Panc1 (cell line): ENCODE measurements around the gene CLTC. TPM values are rescaled to one million over a fixed set of nuclear protein-coding genes. Genes with fewer than 3 reads are reported as not detected.

Experiments used
- ATAC-seq: fragments of 200-7000 bp; cut with Tn5 transposase; 2 replicates; pipeline ENCODE4 v1.9.1; 2020; ENCODE audit warnings: mild to moderate bottlenecking, moderate library complexity
- BruUV-seq: library from RNA; stranded (reverse); fragments of 400-500 nt; replicated peaks from 2 replicates; lab custom pipeline; 2021; lab: Mats Ljungman, UMichigan
- CTCF ChIA-PET: fragments of 300-600 bp; sonication (Branson Sonifier 250); formaldehyde crosslinking; loops from one replicate; lab custom pipeline; 2022; ENCODE audit warnings: antibody characterized with exemption; lab: Charles Lee
- POLR2A ChIA-PET: fragments of 300-600 bp; sonication (Branson Sonifier 250); formaldehyde crosslinking; loops from one replicate; lab custom pipeline; 2022; ENCODE audit warnings: antibody characterized with exemption; lab: Charles Lee
- DNase-seq: peaks from one replicate; pipeline ENCODE4 v3.0.0-alpha.2; 2010; ENCODE audit warnings: low read depth, low spot score
- H3K27ac ChIP-seq: 2 replicates; pipeline ENCODE4 v1.5.1; 2011; ENCODE audit warnings: mild to moderate bottlenecking, low read length, inconsistent platforms
- H3K27me3 ChIP-seq: fragments of 200-500 bp; sonication (Bioruptor generic); 2 replicates; pipeline ENCODE4 v1.6.0; 2014; ENCODE audit warnings: low read length, inconsistent platforms; ENCODE audit not compliant: control insufficient read depth, insufficient read depth
- H3K36me3 ChIP-seq: fragments of 200-500 bp; sonication (Bioruptor generic); 2 replicates; pipeline ENCODE4 v1.5.1; 2014; ENCODE audit warnings: inconsistent platforms, mild to moderate bottlenecking, low read length, moderate library complexity; ENCODE audit not compliant: control insufficient read depth, insufficient read depth
- H3K4me1 ChIP-seq: 2 replicates; pipeline ENCODE4 v1.5.1; 2011; ENCODE audit warnings: inconsistent platforms, mild to moderate bottlenecking, low read length, moderate library complexity; ENCODE audit not compliant: control insufficient read depth, insufficient read depth
- H3K4me3 ChIP-seq, 2 experiments: 2 replicates each; pipeline ENCODE4 v1.5.1; 2011 to 2012; ENCODE audit warnings: low read depth in 2 of 2, low read length in 2 of 2, mild to moderate bottlenecking in 2 of 2, inconsistent platforms in 1 of 2, moderate library complexity in 1 of 2
- H3K9me3 ChIP-seq: fragments of 200-500 bp; sonication (Bioruptor generic); 2 replicates; pipeline ENCODE4 v1.5.1; 2014; ENCODE audit warnings: low read depth, mild to moderate bottlenecking, inconsistent platforms, low read length, moderate library complexity; ENCODE audit not compliant: control insufficient read depth, insufficient read depth
- CTCF ChIP-seq: fragments of 450-650 bp; IDR thresholded peaks from 2 replicates; pipeline ENCODE4 v1.5.1; 2017; ENCODE audit warnings: mild to moderate bottlenecking
- POLR2AphosphoS5 ChIP-seq: IDR thresholded peaks from 2 replicates; pipeline ENCODE4 v1.6.1; 2012; ENCODE audit warnings: mild to moderate bottlenecking, low read depth, low read length, moderate library complexity
- REST ChIP-seq, 2 experiments: IDR thresholded peaks; 2 replicates each; pipeline ENCODE4 v1.6.1; 2011 to 2012; ENCODE audit warnings: low read depth in 2 of 2, control low read depth in 1 of 2, low read length in 1 of 2, mild to moderate bottlenecking in 1 of 2, moderate library complexity in 1 of 2; ENCODE audit not compliant: insufficient read depth in 1 of 2
- SIN3A ChIP-seq: IDR thresholded peaks from 2 replicates; pipeline ENCODE4 v1.6.1; 2012; ENCODE audit warnings: low read depth, mild to moderate bottlenecking, low read length, moderate library complexity, borderline replicate concordance; ENCODE audit not compliant: insufficient read depth
- TCF7L2 ChIP-seq: IDR thresholded peaks from 2 replicates; pipeline ENCODE4 v1.6.1; 2011; ENCODE audit warnings: mild to moderate bottlenecking, low read depth, low read length, inconsistent platforms
- in situ Hi-C: cut with HindIII; loops from 2 replicates; pipeline ENCODE4 v1.10.0; 2016; ENCODE audit warnings: low sequenced_read_pairs, low pct_unique_long_range_greater_than_20kb
- intact Hi-C: fragments of 100-400 bp; cut with micrococcal nuclease; formaldehyde crosslinking; loops from one replicate; pipeline ENCODE4 v1.10.0; 2022; ENCODE audit not compliant: unreplicated experiment
- total RNA-seq: library from RNA; stranded (reverse); gene quantifications from one replicate; pipeline ENCODE4 v1.2.1, GENCODE V29; 2021; ENCODE audit not compliant: unreplicated experiment

The CLTC gene
- total RNA-seq, 1 experiment from 2014 or later = 221 TPM

GRCh38 chr17:59638553-59638952, 18.9 kb downstream of the CLTC start:
- H3K4me1 ChIP-seq = peaks cover 18% of the 10 kb centered on the region
- no peaks in the 10 kb centered on the region for H3K9me3 ChIP-seq
- ChIA-PET CTCF (no interaction called here), POLR2A (no interaction called here)
- TF ChIP-seq CTCF (no peak), TCF7L2 (no peak), SIN3A (no peak), POLR2AphosphoS5 (no peak), REST (IDR thresholded peaks at IDR 0.05; ENCODE audit: insufficient read depth in 1 of 2, low read depth in 2 of 2, low read length in 1 of 2) (no peak)
- in situ Hi-C loops = no loop called here
- BruUV-seq = no TSS peak
- no peak for DNase-seq
- intact Hi-C loops = no loop called here
- H3K4me3 ChIP-seq = no peak overlapping the region
- H3K27me3 ChIP-seq = no peaks in the 10 kb centered on the region
- H3K27ac ChIP-seq = no peak overlapping the region
- H3K36me3 ChIP-seq = no peaks in the 10 kb centered on the region; the same call in 1 of the 2 replicates
- no peak for ATAC-seq

- ATAC-seq (no peak), DNase-seq (no peak)
- H3K27ac ChIP-seq = no peak overlapping the region
- H3K4me1 ChIP-seq = peaks cover 10% of the 10 kb centered on the region
- CTCF ChIA-PET = no interaction called here
- H3K27me3 ChIP-seq = no peaks in the 10 kb centered on the region
- BruUV-seq = no TSS peak
- no peak overlapping the region for H3K4me3 ChIP-seq
- TF ChIP-seq REST (IDR thresholded peaks at IDR 0.05; ENCODE audit: insufficient read depth in 1 of 2, low read depth in 2 of 2, low read length in 1 of 2) (no peak), CTCF (no peak), TCF7L2 (no peak), SIN3A (no peak)
- peaks cover 18% of the 10 kb centered on the region for H3K36me3 ChIP-seq
- H3K9me3 ChIP-seq = no peaks in the 10 kb centered on the region
- intact Hi-C loops (no loop called here), in situ Hi-C loops (no loop called here)
- POLR2A ChIA-PET = no interaction called here
Observed at GRCh38 chr17:59641799-59642484, 22.2 kb downstream of the CLTC start.
